A549 treated with DMSO at 1 μM for 4 hours (cell line): ENCODE results near the gene NECTIN1. TPM values are rescaled to one million over a fixed set of nuclear protein-coding genes. Genes with fewer than 3 reads are reported as not detected.

ENCODE experiments used
- total RNA-seq: library from RNA; stranded (reverse); fragments of 200-300 nt; extraction: Qiagen RNA extraction; gene quantifications from 5 replicates; pipeline ENCODE4 v1.2.3, GENCODE V29; 2022; ENCODE audit warnings: low read depth

Gene NECTIN1
- 9.9 to 12.1 TPM (median 9.9 TPM) in 5 replicates for total RNA-seq

GRCh38 chr11:119728651-119729580, at the start of gene NECTIN1:
Gene NECTIN1, minus strand, starts transcription at chr11:119729200. Its CDS starts 647 bp downstream, at chr11:119728553.

